ENCODE results near the gene MAZ.
"Not testable (repeated sequence)": the region's sequence is repeated elsewhere in the genome, so short reads cannot be mapped to it uniquely, and the experiment has no call there.

Gene MAZ

GRCh38 chr16:29806099-29806579 lies at the start of gene MAZ:
Gene MAZ (plus strand): TSS chr16:29806529. CDS start chr16:29806702, 173 bp downstream.
- TF ChIP-seq CTCF (IDR thresholded peaks at IDR 0.05; ENCODE audit: low read depth, low read length) (no peak), MAX (IDR thresholded peaks at IDR 0.05; ENCODE audit: low read depth, low read length) (no peak), POLR2A (IDR thresholded peaks at IDR 0.05; ENCODE audit: extremely low read depth, insufficient read length) (no peak), MYC (IDR thresholded peaks at IDR 0.05; ENCODE audit: low read depth, low read length) (no peak)
- DNase-seq (ENCODE audit: low read depth), result no peak
- H3K4me3 ChIP-seq (ENCODE audit: low read depth, low read length), result peak within 1 kb of the TSS; percentile 97

- no peak for DNase-seq (ENCODE audit: low read depth)
- no peak overlapping the region for H3K4me3 ChIP-seq (ENCODE audit: low read depth, low read length)
- TF ChIP-seq CTCF (IDR thresholded peaks at IDR 0.05; ENCODE audit: low read depth, low read length) (no peak), MYC (IDR thresholded peaks at IDR 0.05; ENCODE audit: low read depth, low read length) (no peak)
Measured at GRCh38 chr16:29756654-29757053, 49.7 kb upstream of the MAZ start.

GRCh38 chr16:29757086-29757485 lies 49.2 kb upstream of the MAZ start:
- not testable (repeated sequence) for H3K4me3 ChIP-seq (ENCODE audit: low read depth, low read length); DNase-seq (ENCODE audit: low read depth)

DNA sequence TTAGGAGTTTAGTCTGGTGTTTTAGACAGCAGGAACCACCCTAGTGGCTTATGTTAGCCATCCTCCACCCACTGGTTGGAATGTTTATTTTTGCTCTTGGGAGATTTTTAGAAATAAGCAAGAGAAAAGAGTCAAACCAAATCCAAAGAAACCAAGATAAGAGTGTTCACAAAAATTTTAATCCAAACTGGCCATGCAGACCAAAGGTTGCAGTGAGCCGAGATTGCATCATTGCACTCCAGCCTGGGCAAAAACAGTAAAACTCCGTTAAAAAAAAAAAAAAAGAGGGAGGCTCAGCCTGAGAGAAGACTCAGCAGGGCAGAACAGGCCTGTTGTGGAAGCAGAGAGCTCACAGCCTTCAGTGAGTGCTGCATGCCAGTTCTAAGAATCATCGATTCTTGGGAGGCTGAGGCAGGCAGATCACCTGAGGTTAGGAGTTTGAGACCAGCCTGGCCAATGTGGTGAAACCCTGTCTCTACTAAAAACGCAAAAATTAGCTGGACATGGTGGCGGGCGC lies 48.3 kb upstream of the MAZ start:
- H3K4me3 ChIP-seq (ENCODE audit: low read depth, low read length), result no peak overlapping the region
- peak; percentile 56 for DNase-seq (ENCODE audit: low read depth)
- no peak for TF ChIP-seq CTCF (IDR thresholded peaks at IDR 0.05; ENCODE audit: low read depth, low read length)
- TF ChIP-seq POLR2A (IDR thresholded peaks at IDR 0.05; ENCODE audit: extremely low read depth, insufficient read length), result no peak
- no peak for TF ChIP-seq MYC (IDR thresholded peaks at IDR 0.05; ENCODE audit: low read depth, low read length)
- TF ChIP-seq MAX (IDR thresholded peaks at IDR 0.05; ENCODE audit: low read depth, low read length), result no peak

GRCh38 chr16:29760567-29761279 lies 45.6 kb upstream of the MAZ start:
- TF ChIP-seq MAX (IDR thresholded peaks at IDR 0.05; ENCODE audit: low read depth, low read length) (no peak), POLR2A (IDR thresholded peaks at IDR 0.05; ENCODE audit: extremely low read depth, insufficient read length) (no peak), CTCF (IDR thresholded peaks at IDR 0.05; ENCODE audit: low read depth, low read length) (no peak), MYC (IDR thresholded peaks at IDR 0.05; ENCODE audit: low read depth, low read length) (no peak)
- no peak for DNase-seq (ENCODE audit: low read depth)
- H3K4me3 ChIP-seq (ENCODE audit: low read depth, low read length), result no peak overlapping the region

- H3K4me3 ChIP-seq (ENCODE audit: low read depth, low read length); DNase-seq (ENCODE audit: low read depth): not testable (repeated sequence)
Measured at GRCh38 chr16:29761280-29761651, 45.1 kb upstream of the MAZ start.

DNA sequence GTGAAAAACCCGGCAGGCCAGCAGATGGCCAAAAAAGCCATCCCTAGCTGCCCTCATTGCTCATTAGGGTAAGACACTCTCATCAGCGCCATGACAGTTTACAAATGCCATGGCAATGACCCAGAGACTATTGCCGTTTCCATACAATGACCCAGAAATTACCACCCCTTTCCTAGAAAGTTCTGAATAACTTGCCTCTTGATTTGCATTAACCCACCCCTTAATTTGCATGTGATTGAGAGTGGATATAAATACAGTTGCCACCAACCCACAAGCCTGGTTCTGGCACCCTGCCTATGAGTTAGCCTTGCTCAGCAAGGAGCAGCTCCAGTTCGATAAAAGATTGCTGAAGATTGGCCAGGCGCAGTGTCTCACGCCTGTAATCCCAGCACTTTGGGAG lies 44.4 kb upstream of the MAZ start:
- DNase-seq (ENCODE audit: low read depth), result no peak
- TF ChIP-seq MYC (IDR thresholded peaks at IDR 0.05; ENCODE audit: low read depth, low read length) (no peak), CTCF (IDR thresholded peaks at IDR 0.05; ENCODE audit: low read depth, low read length) (no peak), POLR2A (IDR thresholded peaks at IDR 0.05; ENCODE audit: extremely low read depth, insufficient read length) (no peak)
- no peak overlapping the region for H3K4me3 ChIP-seq (ENCODE audit: low read depth, low read length)

All from NB4 (cell line).